Measurements from ENCODE around the gene FXYD5.

- TF ChIP-seq CREB5 (CRISPR knock-in tag; IDR thresholded peaks at IDR 0.05; ENCODE audit: low read depth): no peak
- TF ChIP-seq CSRNP3 (CRISPR knock-in tag; IDR thresholded peaks at IDR 0.05): no peak
- no peak for TF ChIP-seq ZFP30 (CRISPR knock-in tag; IDR thresholded peaks at IDR 0.05)
Measured at GRCh38 chr19:35128398-35129057, 26.0 kb upstream of the FXYD5 start.

Data from SK-N-SH treated with all-trans-retinoic acid at 6 μM for 48 hours (cell line).